GM12891 (cell line): ENCODE measurements around the gene CNOT11.

ENCODE experiments used
- DNase-seq: peaks from one replicate; pipeline ENCODE4 v3.0.0; 2011; ENCODE audit warnings: low spot score; ENCODE audit not compliant: insufficient read length
- FAIRE-seq: peaks from 2 replicates; lab custom pipeline; 2011; peaks lifted over from hg19 to GRCh38; lab: Jason Lieb, UNC
- PAX5 ChIP-seq: IDR thresholded peaks from 2 replicates; pipeline ENCODE4 v1.6.1; 2011; ENCODE audit warnings: low read length, moderate library complexity, mild to moderate bottlenecking; ENCODE audit not compliant: insufficient read depth, severe bottlenecking
- POLR2A ChIP-seq: IDR thresholded peaks from 2 replicates; pipeline ENCODE4 v1.6.1; 2011; ENCODE audit warnings: low read depth, low read length, control low read depth
- POLR2AphosphoS5 ChIP-seq: IDR thresholded peaks from 2 replicates; pipeline ENCODE4 v1.6.1; 2011; ENCODE audit warnings: low read depth, low read length, control low read depth
- POU2F2 ChIP-seq: IDR thresholded peaks from 2 replicates; pipeline ENCODE4 v1.6.1; 2011; ENCODE audit warnings: low read depth, mild to moderate bottlenecking, control low read depth, low read length, moderate library complexity
- SPI1 ChIP-seq: IDR thresholded peaks from 2 replicates; pipeline ENCODE4 v1.6.1; 2011; ENCODE audit warnings: low read depth, low read length, control low read depth
- TAF1 ChIP-seq: IDR thresholded peaks from 2 replicates; pipeline ENCODE4 v1.6.1; 2011; ENCODE audit warnings: low read depth, low read length, control low read depth

Gene CNOT11

GRCh38 chr2:101267671-101268656, 15.3 kb downstream of the CNOT11 start:
- FAIRE-seq = no peak
- DNase-seq = no peak
- 0 out of 2 replicates have a peak, but pooled peaks have one; percentile 14 for TF ChIP-seq SPI1
- no peak for TF ChIP-seq TAF1
- no peak for TF ChIP-seq PAX5

- FAIRE-seq = no peak
- no peak for DNase-seq
- TF ChIP-seq PAX5 (no peak), POU2F2 (no peak), POLR2A (no peak), POLR2AphosphoS5 (no peak), TAF1 (no peak), SPI1 (no peak)
These were observed 18.1 kb downstream of the CNOT11 start for GRCh38 chr2:101270700-101271259.

GRCh38 chr2:101272045-101272784, 19.5 kb downstream of the CNOT11 start:
- DNase-seq = peak; percentile 29
- FAIRE-seq = no peak
- TF ChIP-seq PAX5 (no peak), POLR2A (no peak), POLR2AphosphoS5 (no peak), TAF1 (no peak), SPI1 (no peak), POU2F2 (no peak)

- FAIRE-seq = no peak
- TF ChIP-seq TAF1 (no peak), POLR2A (no peak), PAX5 (no peak), POLR2AphosphoS5 (no peak), POU2F2 (no peak)
- DNase-seq = no peak
These were observed 20.4 kb downstream of the CNOT11 start for GRCh38 chr2:101273056-101273455.

GRCh38 chr2:101274142-101274541, 21.5 kb downstream of the CNOT11 start:
- FAIRE-seq = no peak
- no peak for TF ChIP-seq PAX5
- TF ChIP-seq TAF1 = no peak
- no peak for TF ChIP-seq SPI1
- TF ChIP-seq POLR2AphosphoS5 = no peak
- TF ChIP-seq POLR2A = no peak
- no peak for TF ChIP-seq POU2F2
- DNase-seq = no peak

GRCh38 chr2:101277111-101277510, 24.4 kb downstream of the CNOT11 start:
- DNase-seq = no peak
- FAIRE-seq = no peak
- TF ChIP-seq PAX5 = no peak
- TF ChIP-seq POLR2AphosphoS5 = no peak
- no peak for TF ChIP-seq SPI1
- TF ChIP-seq POLR2A = no peak
- TF ChIP-seq TAF1 = no peak
- TF ChIP-seq POU2F2 = no peak

GRCh38 chr2:101278925-101279324, 26.2 kb downstream of the CNOT11 start:
- DNase-seq = no peak
- no peak for TF ChIP-seq POLR2AphosphoS5
- TF ChIP-seq TAF1 = no peak
- no peak for TF ChIP-seq POLR2A
- TF ChIP-seq POU2F2 = no peak
- no peak for TF ChIP-seq PAX5
- no peak for TF ChIP-seq SPI1
- no peak for FAIRE-seq

- FAIRE-seq (no peak), DNase-seq (no peak)
- no peak for TF ChIP-seq POLR2A
- TF ChIP-seq SPI1 = no peak
- TF ChIP-seq TAF1 = no peak
- TF ChIP-seq POU2F2 = no peak
- no peak for TF ChIP-seq PAX5
- TF ChIP-seq POLR2AphosphoS5 = no peak
These were observed 28.8 kb downstream of the CNOT11 start for GRCh38 chr2:101281482-101281881.

GRCh38 chr2:101282980-101283379, 30.3 kb downstream of the CNOT11 start:
- FAIRE-seq = no peak
- TF ChIP-seq POLR2AphosphoS5 = no peak
- DNase-seq = no peak
